Esophagus squamous epithelium (tissue), 4 donors: Measurements from ENCODE around the gene CCNF.

ENCODE experiments used
- CTCF ChIP-seq, 6 experiments: fragments of 450-650 bp in 4 of 6; fragments of 200-600 bp in 2 of 6; sonication (generic) in 2 of 6; IDR thresholded peaks; one replicate each; pipeline ENCODE4 v1.5.1; 2016 to 2019; ENCODE audit warnings: antibody characterized with exemption in 6 of 6, mild to moderate bottlenecking in 4 of 6, moderate library complexity in 4 of 6
- POLR2A ChIP-seq, 4 donors: fragments of 450-650 bp; IDR thresholded peaks; one replicate each; pipeline ENCODE4 v1.6.1; 2017; ENCODE audit warnings: antibody characterized with exemption in 4 of 4, mild to moderate bottlenecking in 4 of 4, moderate library complexity in 3 of 4

DNA sequence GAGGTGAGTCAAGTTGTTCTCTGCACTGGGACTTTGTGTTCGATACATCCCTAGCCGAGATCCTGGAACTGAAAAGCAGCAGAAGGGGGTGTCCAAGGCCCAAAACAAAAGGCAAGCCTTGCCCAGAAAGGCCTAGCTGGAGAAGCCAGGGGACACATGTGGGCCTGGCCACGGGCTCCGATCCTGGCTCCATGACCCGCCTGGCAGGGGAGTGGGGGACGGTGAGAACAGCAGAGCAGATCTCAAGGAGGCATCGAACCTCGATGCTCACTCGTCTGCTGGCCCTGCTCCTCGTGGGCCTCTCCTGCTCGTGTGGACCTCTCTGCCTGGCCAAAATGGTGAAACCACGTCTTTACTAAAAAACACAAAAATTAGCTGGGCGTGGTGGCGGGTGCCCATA, 8.9 kb downstream of the CCNF start:
- TF ChIP-seq CTCF (IDR thresholded peaks at IDR 0.05) (no peak), POLR2A (IDR thresholded peaks at IDR 0.05) (no peak)
